ENCODE results near the gene CPLANE1.

- no peak for TF ChIP-seq CTCF (IDR thresholded peaks at IDR 0.05)
- TF ChIP-seq POLR2AphosphoS5 (IDR thresholded peaks at IDR 0.05): no peak
- TF ChIP-seq EP300 (IDR thresholded peaks at IDR 0.05): no peak
Observed at GRCh38 chr5:37208883-37209797, 40.0 kb downstream of the CPLANE1 start.
